ENCODE results near the gene CDC34. TPM values are rescaled to one million over a fixed set of nuclear protein-coding genes. Genes with fewer than 3 reads are reported as not detected.

The CDC34 gene
- total and polyA plus RNA-seq, 9 of the 15 experiments (the other 6 are each of a cell fraction or from before 2014, with no cell fraction given), result 0.80 to 203 (median 65.5) TPM

DNA sequence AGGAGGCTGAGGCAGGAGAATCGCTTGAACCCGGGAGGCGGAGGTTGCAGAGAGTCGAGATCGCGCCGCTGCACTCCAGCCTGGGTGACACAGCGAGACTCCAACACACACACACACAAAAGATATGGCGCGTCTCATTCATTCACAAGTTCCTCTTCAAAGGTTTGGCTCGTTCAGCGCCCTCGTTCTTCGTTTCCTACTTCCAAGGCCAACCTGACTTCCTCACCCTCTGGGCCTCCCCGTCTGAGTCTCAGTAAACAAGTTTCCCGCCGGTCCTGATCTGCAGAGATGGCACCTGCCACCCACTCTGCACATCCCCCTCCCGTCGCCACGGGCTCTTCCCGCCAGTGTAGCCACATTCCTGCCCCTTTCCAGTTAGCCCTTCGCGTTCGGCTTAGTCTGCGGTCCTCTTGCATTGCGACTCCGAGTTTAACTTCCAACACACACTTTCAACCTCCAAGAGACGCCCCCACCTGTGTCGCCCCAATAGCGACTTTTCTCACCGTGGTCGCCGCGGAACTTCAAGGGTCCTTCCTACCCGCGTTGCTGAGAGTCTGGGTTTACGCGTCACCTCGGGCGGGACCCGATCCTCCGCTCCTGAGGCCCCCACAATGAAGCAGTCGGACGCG is 39.5 kb downstream of the CDC34 start:
- peaks cover 22 to 61% of the 10 kb centered on the region in 2 experiments for H3K4me1 ChIP-seq (replicated peaks in 1 of 2; ENCODE audit: control insufficient read depth in 2 of 2, insufficient read depth in 2 of 2, low read length in 2 of 2)
- POLR2A ChIA-PET, result interaction anchor here (1.3 to 2.2 kb wide), 3 partner anchors 13 to 39 kb away, joined by 10 to 13 read pairs (median 12); partner anchors contain the start of gene CDC34
- no TSS peak for BruUV-seq (replicated peaks)
- peaks cover 40% of the 10 kb centered on the region for H3K79me2 ChIP-seq (ENCODE audit: control insufficient read depth, insufficient read depth, low read length)
- peak overlapping the region; percentile 81 to 99 for H3K9ac ChIP-seq (ENCODE audit: insufficient read depth in 1 of 2, low read depth in 2 of 2, low read length in 2 of 2)
- CTCF ChIA-PET (ENCODE audit: low intra/inter-chr PET ratio), result no interaction called here
- DNase-seq (ENCODE audit: extremely low read depth in 1 of 4, low spot score in 3 of 4) (peak; percentile 43 to 74 (median 48)), ATAC-seq (peak; percentile 1), FAIRE-seq (peak; percentile 77)
- H3K27ac ChIP-seq (ENCODE audit: extremely low read depth, low read depth, low read length), result peak overlapping the region; percentile 92
- intact Hi-C loops (cut with micrococcal nuclease) (loop anchor here (1.0 kb wide), 1 partner anchor 15 kb away; no protein-coding TSS in a partner anchor), in situ Hi-C loops (cut with MboI) (no loop called here)
- H3K9me3 ChIP-seq (replicated peaks; ENCODE audit: control insufficient read depth, insufficient read depth, low read depth, low read length), result peaks cover 8% of the 10 kb centered on the region
- peak overlapping the region; percentile 90 for H3K4me2 ChIP-seq (ENCODE audit: insufficient read depth, low read length)
- peaks cover 8% of the 10 kb centered on the region for H3K9me1 ChIP-seq (ENCODE audit: control insufficient read depth, insufficient read depth, low read length)
- H3K36me3 ChIP-seq (ENCODE audit: control insufficient read depth, insufficient read depth, low read length), result peaks cover 8% of the 10 kb centered on the region; the same call in 1 of the 3 replicates
- peak overlapping the region; percentile 86 for H2AFZ ChIP-seq (ENCODE audit: low read depth, low read length)
- H3K4me3 ChIP-seq, result peak overlapping the region; percentile 43
- H4K20me1 ChIP-seq (replicated peaks; ENCODE audit: control insufficient read depth, insufficient read depth, low read length), result peaks cover 27% of the 10 kb centered on the region
- H3K27me3 ChIP-seq (ENCODE audit: control insufficient read depth in 2 of 2, insufficient read depth in 2 of 2, low read length in 2 of 2), result no peaks in the 10 kb centered on the region
- WGBS (ENCODE audit: insufficient coverage, low coverage, missing lambda C conversion rate), result 2% methylated on average over 45 of the region's 45 CpGs
- TF ChIP-seq, protein P1, sequence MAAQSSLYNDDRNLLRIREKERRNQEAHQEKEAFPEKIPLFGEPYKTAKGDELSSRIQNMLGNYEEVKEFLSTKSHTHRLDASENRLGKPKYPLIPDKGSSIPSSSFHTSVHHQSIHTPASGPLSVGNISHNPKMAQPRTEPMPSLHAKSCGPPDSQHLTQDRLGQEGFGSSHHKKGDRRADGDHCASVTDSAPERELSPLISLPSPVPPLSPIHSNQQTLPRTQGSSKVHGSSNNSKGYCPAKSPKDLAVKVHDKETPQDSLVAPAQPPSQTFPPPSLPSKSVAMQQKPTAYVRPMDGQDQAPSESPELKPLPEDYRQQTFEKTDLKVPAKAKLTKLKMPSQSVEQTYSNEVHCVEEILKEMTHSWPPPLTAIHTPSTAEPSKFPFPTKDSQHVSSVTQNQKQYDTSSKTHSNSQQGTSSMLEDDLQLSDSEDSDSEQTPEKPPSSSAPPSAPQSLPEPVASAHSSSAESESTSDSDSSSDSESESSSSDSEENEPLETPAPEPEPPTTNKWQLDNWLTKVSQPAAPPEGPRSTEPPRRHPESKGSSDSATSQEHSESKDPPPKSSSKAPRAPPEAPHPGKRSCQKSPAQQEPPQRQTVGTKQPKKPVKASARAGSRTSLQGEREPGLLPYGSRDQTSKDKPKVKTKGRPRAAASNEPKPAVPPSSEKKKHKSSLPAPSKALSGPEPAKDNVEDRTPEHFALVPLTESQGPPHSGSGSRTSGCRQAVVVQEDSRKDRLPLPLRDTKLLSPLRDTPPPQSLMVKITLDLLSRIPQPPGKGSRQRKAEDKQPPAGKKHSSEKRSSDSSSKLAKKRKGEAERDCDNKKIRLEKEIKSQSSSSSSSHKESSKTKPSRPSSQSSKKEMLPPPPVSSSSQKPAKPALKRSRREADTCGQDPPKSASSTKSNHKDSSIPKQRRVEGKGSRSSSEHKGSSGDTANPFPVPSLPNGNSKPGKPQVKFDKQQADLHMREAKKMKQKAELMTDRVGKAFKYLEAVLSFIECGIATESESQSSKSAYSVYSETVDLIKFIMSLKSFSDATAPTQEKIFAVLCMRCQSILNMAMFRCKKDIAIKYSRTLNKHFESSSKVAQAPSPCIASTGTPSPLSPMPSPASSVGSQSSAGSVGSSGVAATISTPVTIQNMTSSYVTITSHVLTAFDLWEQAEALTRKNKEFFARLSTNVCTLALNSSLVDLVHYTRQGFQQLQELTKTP (IDR thresholded peaks at IDR 0.05; ENCODE audit: low read depth in 1 of 2, partially characterized antibody in 2 of 2), result peak in 1 of 2 experiments; percentile 34
- TF ChIP-seq, protein P2, sequence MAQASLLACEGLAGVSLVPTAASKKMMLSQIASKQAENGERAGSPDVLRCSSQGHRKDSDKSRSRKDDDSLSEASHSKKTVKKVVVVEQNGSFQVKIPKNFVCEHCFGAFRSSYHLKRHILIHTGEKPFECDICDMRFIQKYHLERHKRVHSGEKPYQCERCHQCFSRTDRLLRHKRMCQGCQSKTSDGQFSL (CRISPR knock-in tag; IDR thresholded peaks at IDR 0.05), result 0 out of 2 replicates have a peak, but pooled peaks have one; percentile 26
- TF ChIP-seq, protein P2 (tag; IDR thresholded peaks at IDR 0.05), result no peak
- TF ChIP-seq, protein P3, sequence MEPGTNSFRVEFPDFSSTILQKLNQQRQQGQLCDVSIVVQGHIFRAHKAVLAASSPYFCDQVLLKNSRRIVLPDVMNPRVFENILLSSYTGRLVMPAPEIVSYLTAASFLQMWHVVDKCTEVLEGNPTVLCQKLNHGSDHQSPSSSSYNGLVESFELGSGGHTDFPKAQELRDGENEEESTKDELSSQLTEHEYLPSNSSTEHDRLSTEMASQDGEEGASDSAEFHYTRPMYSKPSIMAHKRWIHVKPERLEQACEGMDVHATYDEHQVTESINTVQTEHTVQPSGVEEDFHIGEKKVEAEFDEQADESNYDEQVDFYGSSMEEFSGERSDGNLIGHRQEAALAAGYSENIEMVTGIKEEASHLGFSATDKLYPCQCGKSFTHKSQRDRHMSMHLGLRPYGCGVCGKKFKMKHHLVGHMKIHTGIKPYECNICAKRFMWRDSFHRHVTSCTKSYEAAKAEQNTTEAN (CRISPR knock-in tag; IDR thresholded peaks at IDR 0.05), result 0 out of 2 replicates have a peak, but pooled peaks have one; percentile 12
- TF ChIP-seq RNF2 (IDR thresholded peaks at IDR 0.05), result no peak
- no peak for TF ChIP-seq PURB (CRISPR knock-in tag; IDR thresholded peaks at IDR 0.05; ENCODE audit: low read depth)
- peak; percentile 29 for TF ChIP-seq SAP30 (IDR thresholded peaks at IDR 0.05; ENCODE audit: borderline replicate concordance, insufficient read depth, low read depth, low read length, poor library complexity, severe bottlenecking)
- TF ChIP-seq DMBX1 (CRISPR knock-in tag; IDR thresholded peaks at IDR 0.05; ENCODE audit: borderline replicate concordance), result peak; percentile 54
- 0 out of 2 replicates have a peak, but pooled peaks have one; percentile 88 for TF ChIP-seq SRSF3 (IDR thresholded peaks at IDR 0.05; ENCODE audit: insufficient read depth, low read length)
- TF ChIP-seq, protein P4, sequence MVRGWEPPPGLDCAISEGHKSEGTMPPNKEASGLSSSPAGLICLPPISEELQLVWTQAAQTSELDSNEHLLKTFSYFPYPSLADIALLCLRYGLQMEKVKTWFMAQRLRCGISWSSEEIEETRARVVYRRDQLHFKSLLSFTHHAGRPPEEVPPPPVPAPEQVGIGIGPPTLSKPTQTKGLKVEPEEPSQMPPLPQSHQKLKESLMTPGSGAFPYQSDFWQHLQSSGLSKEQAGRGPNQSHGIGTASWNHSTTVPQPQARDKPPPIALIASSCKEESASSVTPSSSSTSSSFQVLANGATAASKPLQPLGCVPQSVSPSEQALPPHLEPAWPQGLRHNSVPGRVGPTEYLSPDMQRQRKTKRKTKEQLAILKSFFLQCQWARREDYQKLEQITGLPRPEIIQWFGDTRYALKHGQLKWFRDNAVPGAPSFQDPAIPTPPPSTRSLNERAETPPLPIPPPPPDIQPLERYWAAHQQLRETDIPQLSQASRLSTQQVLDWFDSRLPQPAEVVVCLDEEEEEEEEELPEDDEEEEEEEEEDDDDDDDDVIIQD (CRISPR knock-in tag; IDR thresholded peaks at IDR 0.05), result no peak
- TF ChIP-seq MTF1 (CRISPR knock-in tag; IDR thresholded peaks at IDR 0.05; ENCODE audit: borderline replicate concordance), result no peak
- TF ChIP-seq TEAD2 (tag; IDR thresholded peaks at IDR 0.05), result no peak; the same call in 1 of the 2 replicates

All from K562 (cell line).